Measurements from ENCODE around the gene BRI3.

- TF ChIP-seq ELF4 (IDR thresholded peaks at IDR 0.05) (no peak), SUZ12 (IDR thresholded peaks at IDR 0.05) (no peak), L3MBTL2 (conservative IDR thresholded peaks at IDR 0.05) (no peak)
Observed at GRCh38 chr7:98236355-98237185, 44.9 kb upstream of the BRI3 start.
